GM12872 (cell line): Measurements from ENCODE around the gene NHP2.

ENCODE experiments used
- CTCF ChIP-seq: IDR thresholded peaks from 3 replicates; pipeline ENCODE4 v1.5.1; 2011; ENCODE audit warnings: low read depth, mild to moderate bottlenecking, low read length, moderate library complexity; ENCODE audit not compliant: insufficient read depth

The NHP2 gene

GRCh38 chr5:178196281-178196812, 42.7 kb upstream of the NHP2 start:
- TF ChIP-seq CTCF = no peak

GRCh38 chr5:178194026-178194425, 40.3 kb upstream of the NHP2 start:
- no peak for TF ChIP-seq CTCF

DNA sequence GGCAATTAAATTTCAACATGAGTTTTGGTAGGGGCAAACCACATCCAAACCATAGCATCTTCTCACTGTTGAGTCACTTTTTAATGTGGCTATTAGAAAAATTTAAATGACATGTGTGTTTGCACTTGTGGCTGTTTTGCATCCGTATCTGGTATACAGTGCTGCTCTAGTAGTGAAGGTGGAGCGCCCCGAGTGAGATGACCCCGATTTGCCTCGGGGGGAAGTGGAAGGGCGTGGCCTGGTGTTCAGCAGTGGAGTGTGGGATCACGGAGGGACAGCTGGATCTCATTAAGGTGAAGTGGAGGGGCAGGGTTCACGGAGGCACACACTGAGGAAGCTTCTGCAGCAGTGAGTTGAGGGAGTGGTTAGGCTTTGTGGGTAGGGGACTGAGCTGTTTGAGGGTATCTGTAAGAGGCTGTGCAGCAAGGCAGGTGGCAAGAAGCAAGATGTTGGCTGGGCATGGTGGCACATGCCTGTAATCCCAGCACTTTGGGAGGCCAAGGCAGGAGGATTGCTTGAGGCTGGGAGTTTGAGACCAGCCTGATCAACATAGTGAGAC, 39.6 kb upstream of the NHP2 start:
- TF ChIP-seq CTCF = no peak

GRCh38 chr5:178192787-178193186, 39.1 kb upstream of the NHP2 start:
- TF ChIP-seq CTCF = no peak

GRCh38 chr5:178192244-178192643, 38.6 kb upstream of the NHP2 start:
- no peak for TF ChIP-seq CTCF

GRCh38 chr5:178191661-178192060, 38.0 kb upstream of the NHP2 start:
- no peak for TF ChIP-seq CTCF

- no peak for TF ChIP-seq CTCF
These were observed 35.7 kb upstream of the NHP2 start for GRCh38 chr5:178189433-178189832.
